AG09319 (cell line): ENCODE measurements around the gene SLX9.

Experiments used
- DNase-seq: peaks from one replicate; pipeline ENCODE4 v3.0.0-alpha.2; 2010; ENCODE audit warnings: low read depth; ENCODE audit errors: extremely low read depth
- TF ChIP-seq, protein P1 (sequence below): IDR thresholded peaks from 2 replicates; pipeline ENCODE4 v1.5.1; 2011; ENCODE audit warnings: low read depth, mild to moderate bottlenecking, inconsistent platforms, low read length, moderate library complexity

The SLX9 gene

DNA sequence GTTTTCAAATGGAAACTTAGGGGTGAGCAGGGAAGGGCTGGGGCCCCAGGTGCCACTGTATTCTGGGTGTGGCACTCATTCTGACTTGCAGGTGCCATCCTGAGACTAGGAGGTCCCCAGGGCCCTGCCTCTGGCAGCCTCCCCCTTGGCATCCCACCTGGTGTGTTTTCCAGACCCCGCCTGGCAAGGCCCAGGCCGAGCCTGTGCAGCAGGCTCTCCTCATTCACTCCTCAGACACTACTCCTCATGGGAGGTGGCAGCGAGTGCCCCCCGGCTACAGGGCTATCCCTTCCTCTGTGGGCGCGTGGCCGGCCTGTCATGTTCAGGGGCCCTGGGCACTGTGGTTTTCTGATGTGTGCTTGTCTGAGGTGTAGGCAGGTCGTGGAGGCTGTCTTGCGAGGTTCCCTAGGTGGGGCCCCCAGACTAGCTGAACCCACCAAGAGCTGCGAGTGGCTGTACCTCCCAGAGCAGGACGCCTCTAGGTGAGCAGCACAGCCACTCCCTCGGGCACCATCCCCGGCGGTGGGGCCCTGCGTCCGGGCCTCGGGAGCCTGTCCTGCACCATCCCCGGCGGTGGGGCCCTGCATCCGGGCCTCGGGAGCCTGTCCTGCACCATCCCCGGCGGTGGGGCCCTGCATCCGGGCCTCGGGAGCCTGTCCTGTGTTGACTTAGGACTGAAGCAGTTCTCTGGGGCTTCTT is 13.2 kb downstream of the SLX9 start:
- TF ChIP-seq, protein P1, sequence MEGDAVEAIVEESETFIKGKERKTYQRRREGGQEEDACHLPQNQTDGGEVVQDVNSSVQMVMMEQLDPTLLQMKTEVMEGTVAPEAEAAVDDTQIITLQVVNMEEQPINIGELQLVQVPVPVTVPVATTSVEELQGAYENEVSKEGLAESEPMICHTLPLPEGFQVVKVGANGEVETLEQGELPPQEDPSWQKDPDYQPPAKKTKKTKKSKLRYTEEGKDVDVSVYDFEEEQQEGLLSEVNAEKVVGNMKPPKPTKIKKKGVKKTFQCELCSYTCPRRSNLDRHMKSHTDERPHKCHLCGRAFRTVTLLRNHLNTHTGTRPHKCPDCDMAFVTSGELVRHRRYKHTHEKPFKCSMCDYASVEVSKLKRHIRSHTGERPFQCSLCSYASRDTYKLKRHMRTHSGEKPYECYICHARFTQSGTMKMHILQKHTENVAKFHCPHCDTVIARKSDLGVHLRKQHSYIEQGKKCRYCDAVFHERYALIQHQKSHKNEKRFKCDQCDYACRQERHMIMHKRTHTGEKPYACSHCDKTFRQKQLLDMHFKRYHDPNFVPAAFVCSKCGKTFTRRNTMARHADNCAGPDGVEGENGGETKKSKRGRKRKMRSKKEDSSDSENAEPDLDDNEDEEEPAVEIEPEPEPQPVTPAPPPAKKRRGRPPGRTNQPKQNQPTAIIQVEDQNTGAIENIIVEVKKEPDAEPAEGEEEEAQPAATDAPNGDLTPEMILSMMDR: no peak
- DNase-seq: no peak

DNA sequence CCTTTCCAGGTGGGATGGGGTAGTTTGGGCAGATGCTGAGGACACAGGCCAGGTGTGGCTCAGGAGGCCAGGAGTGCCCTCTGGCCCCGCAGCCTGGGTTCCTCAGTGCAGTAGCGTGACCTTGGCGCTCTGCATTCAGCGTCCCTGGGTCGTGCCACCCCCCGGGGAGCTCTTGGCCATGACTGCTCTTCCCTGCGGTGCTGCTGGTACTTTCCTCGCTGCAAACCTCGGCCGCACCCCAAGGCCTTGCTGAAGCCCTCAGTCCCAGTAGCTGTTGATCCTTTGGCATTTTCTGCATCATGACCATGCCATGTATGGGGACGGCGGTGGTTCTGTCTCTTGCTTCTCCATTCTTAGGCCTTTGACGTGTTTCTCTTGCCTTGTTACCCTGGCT is 13.8 kb downstream of the SLX9 start:
- no peak for DNase-seq
- TF ChIP-seq, protein P1: no peak

DNA sequence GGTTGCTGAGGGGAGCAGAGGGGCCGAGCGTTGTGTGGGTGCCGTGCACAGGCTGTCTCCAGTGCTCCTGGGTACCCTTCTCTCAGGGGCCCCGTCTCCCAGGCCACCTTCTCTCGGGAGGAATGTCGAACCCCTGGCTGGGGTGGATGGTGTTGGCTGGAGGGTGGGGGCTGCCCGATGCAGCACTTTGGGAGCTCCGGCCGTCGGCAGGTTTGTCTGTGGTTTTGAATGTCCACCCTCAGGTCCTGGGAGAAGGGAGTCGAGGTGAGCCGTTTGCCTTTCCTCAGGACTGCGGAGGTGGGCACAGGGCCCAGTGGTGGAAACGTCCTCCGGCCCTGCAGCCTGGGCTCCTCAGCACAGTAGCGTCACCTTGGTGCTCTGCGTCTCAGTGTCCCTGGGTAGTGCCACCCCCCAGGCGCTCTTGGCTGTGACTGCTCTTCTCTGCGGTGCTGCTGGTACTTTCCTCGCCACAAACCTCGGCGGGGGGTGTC is 14.5 kb downstream of the SLX9 start:
- DNase-seq: no peak
- TF ChIP-seq, protein P1: no peak

GRCh38 chr21:44955141-44955797 is 15.4 kb downstream of the SLX9 start:
- DNase-seq: no peak
- TF ChIP-seq, protein P1: no peak

DNA sequence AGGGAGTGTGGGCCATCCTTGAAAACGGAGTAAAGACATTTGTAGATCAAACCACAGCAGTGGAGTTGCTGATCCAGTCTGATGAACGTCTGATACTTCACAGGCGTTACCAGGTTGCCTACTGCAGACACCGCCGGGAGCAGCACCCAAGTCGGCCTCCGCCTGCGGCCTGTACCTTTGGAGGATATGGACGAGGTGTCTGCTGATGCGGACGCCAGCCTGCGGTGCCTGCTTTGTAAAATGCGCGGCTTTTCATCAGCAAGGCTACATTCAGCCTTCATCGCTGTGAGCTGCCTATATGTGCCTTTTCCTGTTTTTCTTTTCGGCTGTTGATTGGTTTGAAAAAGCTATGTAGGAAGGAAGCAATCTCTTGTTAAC is 16.0 kb downstream of the SLX9 start:
- TF ChIP-seq, protein P1: no peak
- DNase-seq: no peak

DNA sequence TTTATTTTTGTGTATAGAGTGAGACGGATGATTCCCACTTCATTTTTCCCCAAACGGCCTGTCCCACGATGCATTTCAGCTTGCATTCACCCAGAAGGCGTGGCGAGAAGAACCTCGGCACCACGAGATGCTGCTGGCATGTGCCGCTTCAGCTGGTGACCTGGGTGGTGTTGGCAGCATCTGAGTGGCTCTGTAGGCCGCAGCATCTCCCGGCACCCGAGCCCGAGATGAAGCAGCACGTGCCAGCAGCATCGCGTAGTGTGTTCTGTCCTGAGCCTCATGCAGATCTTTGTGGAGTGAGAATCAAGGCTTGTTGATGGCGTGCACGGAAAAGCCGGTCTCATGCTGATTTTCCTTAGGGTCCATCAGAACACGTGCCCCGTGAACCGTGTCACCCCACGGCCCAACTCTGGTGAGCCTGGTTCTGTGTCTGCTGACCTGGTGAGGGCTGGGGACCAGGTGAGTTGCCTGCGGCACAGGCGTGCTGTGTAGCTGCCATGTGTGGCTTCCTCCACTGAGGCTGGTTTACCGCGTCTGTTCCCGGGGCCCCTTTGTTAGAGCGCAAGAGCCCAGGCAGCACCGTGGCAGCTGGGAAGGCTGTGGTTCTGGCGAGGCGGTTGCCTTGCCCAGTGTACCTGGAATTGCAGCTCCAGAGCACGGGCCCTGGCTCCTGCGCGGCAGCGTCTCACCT is 16.7 kb downstream of the SLX9 start:
- no peak for DNase-seq

More for the DNA sequence above, 16.7 kb downstream of the SLX9 start:
- TF ChIP-seq, protein P1: no peak
